Measurements from ENCODE around the gene TRPC5OS. TPM values are rescaled to one million over a fixed set of nuclear protein-coding genes. Genes with fewer than 3 reads are reported as not detected.

The TRPC5OS gene
- total RNA-seq, 1 experiment from 2014 or later: not detected

- H3K27me3 ChIP-seq (replicated peaks; ENCODE audit: insufficient read depth, low read depth, low read length, poor library complexity): peaks cover 12% of the 10 kb centered on the region
- ChIA-PET POLR2A (ENCODE audit: low non-redundant PET) (no interaction called here), CTCF (no interaction called here)
- no peak overlapping the region for H3K4me3 ChIP-seq (ENCODE audit: low read depth, low read length, poor library complexity, severe bottlenecking)
- no peaks in the 10 kb centered on the region for H3K9me3 ChIP-seq (ENCODE audit: low read depth, low read length, poor library complexity, severe bottlenecking)
- no peak overlapping the region for H3K27ac ChIP-seq (ENCODE audit: low read depth, low read length, poor library complexity, severe bottlenecking)
- H3K4me1 ChIP-seq (ENCODE audit: insufficient read depth, low read length, poor library complexity, severe bottlenecking): no peaks in the 10 kb centered on the region
- no TSS peak for BruUV-seq (replicated peaks)
- no peak for DNase-seq (ENCODE audit: low spot score)
- no peak for TF ChIP-seq CTCF (conservative IDR thresholded peaks at IDR 0.05; ENCODE audit: low read depth, low read length)
- no peak for TF ChIP-seq EZH2 (IDR thresholded peaks at IDR 0.05; ENCODE audit: borderline replicate concordance, low read depth, low read length, poor library complexity, severe bottlenecking)
- H3K36me3 ChIP-seq (ENCODE audit: insufficient read depth, low read length, poor library complexity, severe bottlenecking): no peaks in the 10 kb centered on the region
- intact Hi-C loops (cut with micrococcal nuclease; ENCODE audit: unreplicated experiment): no loop called here
These were observed 5.7 kb downstream of the TRPC5OS start for GRCh38 chrX:111881715-111882114.

- Histone ChIP-seq H3K27me3 (replicated peaks; ENCODE audit: insufficient read depth, low read depth, low read length, poor library complexity) (no peaks in the 10 kb centered on the region), H3K36me3 (ENCODE audit: insufficient read depth, low read length, poor library complexity, severe bottlenecking) (no peaks in the 10 kb centered on the region), H3K27ac (ENCODE audit: low read depth, low read length, poor library complexity, severe bottlenecking) (no peak overlapping the region), H3K4me1 (ENCODE audit: insufficient read depth, low read length, poor library complexity, severe bottlenecking) (no peaks in the 10 kb centered on the region), H3K9me3 (ENCODE audit: low read depth, low read length, poor library complexity, severe bottlenecking) (no peaks in the 10 kb centered on the region), H3K4me3 (ENCODE audit: low read depth, low read length, poor library complexity, severe bottlenecking) (no peak overlapping the region)
- intact Hi-C loops (cut with micrococcal nuclease; ENCODE audit: unreplicated experiment): no loop called here
- TF ChIP-seq EZH2 (IDR thresholded peaks at IDR 0.05; ENCODE audit: borderline replicate concordance, low read depth, low read length, poor library complexity, severe bottlenecking) (no peak), CTCF (conservative IDR thresholded peaks at IDR 0.05; ENCODE audit: low read depth, low read length) (no peak)
- ChIA-PET CTCF (no interaction called here), POLR2A (ENCODE audit: low non-redundant PET) (no interaction called here)
- no peak for DNase-seq (ENCODE audit: low spot score)
- no TSS peak for BruUV-seq (replicated peaks)
These were observed 10.7 kb downstream of the TRPC5OS start for GRCh38 chrX:111886678-111887077.

GRCh38 chrX:111888600-111888999 lies 12.6 kb downstream of the TRPC5OS start:
- no peaks in the 10 kb centered on the region for H3K36me3 ChIP-seq (ENCODE audit: insufficient read depth, low read length, poor library complexity, severe bottlenecking)
- no TSS peak for BruUV-seq (replicated peaks)
- CTCF ChIA-PET: no interaction called here
- POLR2A ChIA-PET (ENCODE audit: low non-redundant PET): no interaction called here
- no peak overlapping the region for H3K4me3 ChIP-seq (ENCODE audit: low read depth, low read length, poor library complexity, severe bottlenecking)
- no peaks in the 10 kb centered on the region for H3K4me1 ChIP-seq (ENCODE audit: insufficient read depth, low read length, poor library complexity, severe bottlenecking)
- H3K9me3 ChIP-seq (ENCODE audit: low read depth, low read length, poor library complexity, severe bottlenecking): no peaks in the 10 kb centered on the region
- H3K27me3 ChIP-seq (replicated peaks; ENCODE audit: insufficient read depth, low read depth, low read length, poor library complexity): peaks cover 8% of the 10 kb centered on the region
- TF ChIP-seq EZH2 (IDR thresholded peaks at IDR 0.05; ENCODE audit: borderline replicate concordance, low read depth, low read length, poor library complexity, severe bottlenecking) (no peak), CTCF (conservative IDR thresholded peaks at IDR 0.05; ENCODE audit: low read depth, low read length) (no peak)
- intact Hi-C loops (cut with micrococcal nuclease; ENCODE audit: unreplicated experiment): no loop called here
- no peak for DNase-seq (ENCODE audit: low spot score)
- no peak overlapping the region for H3K27ac ChIP-seq (ENCODE audit: low read depth, low read length, poor library complexity, severe bottlenecking)
